Choroid plexus epithelial cell (primary cell): ENCODE measurements around the gene SLITRK2.

Experiments
- DNase-seq: peaks from one replicate; pipeline ENCODE4 v3.0.0-alpha.2; 2010; ENCODE audit warnings: low read depth
- H3K4me3 ChIP-seq: 2 replicates; pipeline ENCODE4 v1.5.1; 2011; ENCODE audit warnings: low read depth, mild to moderate bottlenecking, control low read depth, low read length, moderate library complexity
- TF ChIP-seq, protein P1 (sequence below): conservative IDR thresholded peaks from 2 replicates; pipeline ENCODE4 v1.5.1; 2011; ENCODE audit warnings: low read depth, mild to moderate bottlenecking, control low read depth, inconsistent platforms, low read length, moderate library complexity

SLITRK2 gene

DNA sequence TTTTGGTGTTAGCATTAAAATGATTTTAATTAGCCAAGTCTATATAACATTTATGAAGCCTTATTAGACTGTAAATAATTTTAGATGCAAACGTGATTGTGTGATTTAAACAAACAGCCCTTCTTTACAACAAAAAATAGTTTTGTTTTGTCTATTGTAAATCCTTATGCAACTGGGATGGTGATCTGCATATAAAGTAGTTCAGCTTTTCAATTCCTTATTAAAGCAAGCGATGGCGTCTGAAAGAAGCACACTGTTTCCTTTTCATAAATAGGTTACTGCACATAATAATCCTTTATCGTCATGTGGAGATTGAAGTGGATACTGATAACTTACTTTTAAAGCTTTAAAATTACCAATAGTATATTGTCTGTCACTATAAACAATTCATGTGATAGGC lies 8.8 kb downstream of the SLITRK2 start:
- TF ChIP-seq, protein P1, sequence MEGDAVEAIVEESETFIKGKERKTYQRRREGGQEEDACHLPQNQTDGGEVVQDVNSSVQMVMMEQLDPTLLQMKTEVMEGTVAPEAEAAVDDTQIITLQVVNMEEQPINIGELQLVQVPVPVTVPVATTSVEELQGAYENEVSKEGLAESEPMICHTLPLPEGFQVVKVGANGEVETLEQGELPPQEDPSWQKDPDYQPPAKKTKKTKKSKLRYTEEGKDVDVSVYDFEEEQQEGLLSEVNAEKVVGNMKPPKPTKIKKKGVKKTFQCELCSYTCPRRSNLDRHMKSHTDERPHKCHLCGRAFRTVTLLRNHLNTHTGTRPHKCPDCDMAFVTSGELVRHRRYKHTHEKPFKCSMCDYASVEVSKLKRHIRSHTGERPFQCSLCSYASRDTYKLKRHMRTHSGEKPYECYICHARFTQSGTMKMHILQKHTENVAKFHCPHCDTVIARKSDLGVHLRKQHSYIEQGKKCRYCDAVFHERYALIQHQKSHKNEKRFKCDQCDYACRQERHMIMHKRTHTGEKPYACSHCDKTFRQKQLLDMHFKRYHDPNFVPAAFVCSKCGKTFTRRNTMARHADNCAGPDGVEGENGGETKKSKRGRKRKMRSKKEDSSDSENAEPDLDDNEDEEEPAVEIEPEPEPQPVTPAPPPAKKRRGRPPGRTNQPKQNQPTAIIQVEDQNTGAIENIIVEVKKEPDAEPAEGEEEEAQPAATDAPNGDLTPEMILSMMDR = no peak
- no peak overlapping the region for H3K4me3 ChIP-seq
- no peak for DNase-seq

DNA sequence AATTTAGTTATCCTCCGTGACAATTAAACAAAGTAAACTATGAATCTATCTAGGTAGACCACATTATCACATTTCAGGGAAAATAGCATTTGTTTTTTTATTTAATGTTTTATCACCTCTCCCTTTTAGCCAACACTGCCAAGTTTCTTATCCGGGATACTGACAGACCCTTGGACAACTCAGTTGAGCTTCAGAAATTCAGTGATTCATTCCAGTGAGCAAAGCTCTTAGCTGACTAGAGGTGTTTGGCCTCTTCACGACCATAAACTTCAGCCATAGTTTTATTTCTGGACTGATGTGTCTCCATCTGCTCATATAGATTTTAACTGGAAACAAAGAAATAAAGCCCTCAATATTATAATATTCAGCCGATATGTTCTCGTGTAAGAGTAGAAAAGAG lies 15.2 kb downstream of the SLITRK2 start:
- TF ChIP-seq, protein P1 = no peak
- H3K4me3 ChIP-seq = no peak overlapping the region
- no peak for DNase-seq

DNA sequence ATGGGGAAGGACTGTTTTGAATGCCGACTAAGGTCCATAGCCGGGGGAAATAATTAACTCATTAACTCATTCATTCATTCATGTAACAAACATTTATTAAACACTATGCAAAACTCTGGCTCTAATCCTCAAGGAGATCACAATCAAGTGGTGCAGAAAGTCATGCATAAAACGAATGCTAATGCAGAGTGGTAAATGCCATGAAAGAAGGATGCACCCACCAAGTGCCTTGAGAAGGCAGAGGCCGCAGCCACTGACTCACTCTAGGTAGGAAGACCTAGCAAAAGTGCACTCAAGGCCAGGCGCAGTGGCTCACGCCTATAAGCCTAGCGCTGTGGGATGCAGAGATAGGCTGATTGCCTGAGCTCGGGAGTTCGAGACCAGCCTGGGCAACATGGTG lies 22.9 kb downstream of the SLITRK2 start:
- DNase-seq = no peak
- no peak overlapping the region for H3K4me3 ChIP-seq
- TF ChIP-seq, protein P1 = no peak

DNA sequence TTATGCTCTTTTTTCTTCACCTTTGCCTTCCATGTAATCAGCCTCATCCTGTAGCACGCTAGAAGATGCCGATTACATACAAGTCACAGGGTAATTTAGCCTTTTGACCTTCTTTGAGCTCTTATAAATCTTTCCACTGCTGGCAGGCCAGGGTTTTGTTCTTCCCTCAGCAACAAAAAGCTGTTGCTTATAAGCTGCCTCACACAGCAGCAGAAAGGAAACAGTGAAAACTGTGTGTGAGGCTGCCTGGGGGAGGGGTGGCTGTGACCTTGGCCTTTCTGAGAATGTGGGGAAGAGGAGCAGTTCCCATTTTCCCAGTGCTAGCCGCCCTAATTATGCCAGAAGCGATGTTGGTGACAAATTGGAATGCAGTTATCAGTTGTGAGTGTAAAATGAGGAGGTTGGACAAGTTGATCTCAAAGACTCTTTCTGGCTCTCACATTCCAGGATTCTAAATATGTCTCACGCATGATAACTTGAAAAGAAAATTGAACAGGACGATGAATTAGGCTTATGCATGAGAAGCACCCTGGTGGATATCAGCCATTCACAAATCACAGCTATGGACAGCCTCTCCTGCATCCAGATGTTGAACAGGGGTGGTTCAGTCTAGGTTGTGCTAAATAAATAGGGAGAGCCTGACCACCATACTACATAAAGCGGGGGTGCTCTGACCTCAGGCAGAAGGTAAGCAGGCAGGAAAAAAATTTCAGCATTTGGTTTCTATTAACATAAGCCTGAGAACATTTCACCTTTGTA lies 25.7 kb downstream of the SLITRK2 start:
- H3K4me3 ChIP-seq = no peak overlapping the region
- no peak for DNase-seq
- TF ChIP-seq, protein P1 = no peak

DNA sequence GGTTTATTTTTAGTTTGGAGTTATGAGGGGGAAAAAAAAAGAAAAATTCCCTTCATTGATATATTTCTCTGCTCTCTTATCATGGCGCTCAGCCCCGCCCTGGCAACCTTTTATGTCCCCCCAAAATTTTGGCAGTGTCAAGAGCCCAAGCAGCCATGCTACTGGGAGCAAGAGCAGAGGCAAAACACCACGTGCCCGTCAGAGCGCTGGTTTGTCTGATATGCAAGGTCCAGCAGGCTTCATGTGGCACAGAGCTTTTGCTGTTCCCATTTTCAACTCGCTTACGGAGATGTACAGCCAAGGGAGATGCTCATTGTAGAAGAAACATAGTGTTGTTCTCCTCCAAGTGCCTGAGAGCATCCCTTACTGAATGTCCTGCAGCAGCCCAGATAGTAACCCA lies 27.3 kb downstream of the SLITRK2 start:
- no peak for DNase-seq
- TF ChIP-seq, protein P1 = no peak
- H3K4me3 ChIP-seq = no peak overlapping the region

DNA sequence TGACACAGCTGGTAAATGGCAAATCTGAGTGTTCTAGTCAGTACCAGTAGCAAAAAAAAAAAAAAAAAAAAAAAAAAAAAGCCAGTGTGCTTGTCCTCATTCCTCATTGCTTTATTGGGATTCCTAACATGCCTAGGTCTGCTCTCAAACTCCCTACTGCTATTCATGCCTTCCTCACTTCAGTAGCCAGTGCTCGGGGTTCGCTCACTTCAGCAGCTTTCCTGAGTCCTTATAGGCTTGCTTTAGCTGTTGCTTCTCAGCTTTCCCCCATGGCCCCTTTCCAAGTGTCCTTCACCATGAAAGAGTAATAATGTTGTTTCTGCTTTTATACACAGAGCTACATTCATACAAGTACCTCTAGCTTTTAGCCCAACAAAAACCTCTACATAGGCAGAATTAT lies 30.8 kb downstream of the SLITRK2 start:
- no peak overlapping the region for H3K4me3 ChIP-seq
- no peak for DNase-seq
- TF ChIP-seq, protein P1 = no peak

DNA sequence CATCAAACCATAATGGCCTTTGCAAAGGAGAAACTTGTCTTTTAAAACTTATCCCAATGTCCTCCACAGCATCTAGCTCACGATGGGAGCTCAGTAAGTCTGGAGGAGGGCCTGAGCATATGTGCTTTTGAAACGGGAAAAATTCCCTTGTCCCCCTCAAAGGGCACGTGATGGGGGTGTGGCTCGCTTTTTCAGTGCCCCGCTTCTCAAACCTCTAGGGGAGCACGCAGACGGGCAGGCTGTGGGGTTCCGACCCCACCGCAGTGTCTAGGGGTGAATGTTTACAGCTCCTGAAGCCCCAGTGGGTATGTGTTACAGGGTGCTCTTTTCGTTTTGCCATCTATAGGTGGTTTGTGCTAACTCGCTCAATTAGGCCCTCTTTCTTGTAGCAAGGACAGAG lies 31.2 kb downstream of the SLITRK2 start:
- H3K4me3 ChIP-seq = no peak overlapping the region
- DNase-seq = no peak
- TF ChIP-seq, protein P1 = no peak
